HEK293 (cell line): ENCODE results near the gene CNTNAP3B.
"Not testable (repeated sequence)": the region's sequence is repeated elsewhere in the genome, so short reads cannot be mapped to it uniquely, and the experiment has no call there.

Experiments used
- KLF10 ChIP-seq: fragments of 450-650 bp; IDR thresholded peaks from 2 replicates; pipeline ENCODE4 v1.5.1; 2018; ENCODE audit warnings: missing biosample characterization, mild to moderate bottlenecking, missing genetic modification characterization
- SALL2 ChIP-seq: fragments of 450-650 bp; formaldehyde crosslinking; IDR thresholded peaks from 2 replicates; pipeline ENCODE4 v1.5.0; 2017; ENCODE audit warnings: missing biosample characterization, mild to moderate bottlenecking, missing genetic modification characterization, borderline replicate concordance
- TCF7L2 ChIP-seq: IDR thresholded peaks from 2 replicates; pipeline ENCODE4 v1.6.1; 2011; ENCODE audit warnings: low read depth, mild to moderate bottlenecking, inconsistent platforms, low read length, moderate library complexity, borderline replicate concordance
- ZBTB8A ChIP-seq: fragments of 450-650 bp; formaldehyde crosslinking; IDR thresholded peaks from 2 replicates; pipeline ENCODE4 v1.5.1; 2016; ENCODE audit warnings: missing biosample characterization, missing genetic modification characterization
- ZNF121 ChIP-seq: fragments of 450-650 bp; formaldehyde crosslinking; IDR thresholded peaks from 2 replicates; pipeline ENCODE4 v1.5.1; 2016; ENCODE audit warnings: missing biosample characterization, missing genetic modification characterization
- ZNF214 ChIP-seq: fragments of 450-650 bp; formaldehyde crosslinking; IDR thresholded peaks from 2 replicates; pipeline ENCODE4 v1.5.1; 2017; ENCODE audit warnings: missing biosample characterization, mild to moderate bottlenecking, missing genetic modification characterization, borderline replicate concordance
- ZNF391 ChIP-seq: fragments of 450-650 bp; formaldehyde crosslinking; IDR thresholded peaks from 2 replicates; pipeline ENCODE4 v1.5.1; 2016; ENCODE audit warnings: low read depth, missing biosample characterization, missing genetic modification characterization, borderline replicate concordance
- ZNF416 ChIP-seq: fragments of 450-650 bp; formaldehyde crosslinking; IDR thresholded peaks from 2 replicates; pipeline ENCODE4 v1.5.1; 2016; ENCODE audit warnings: missing biosample characterization, missing genetic modification characterization
- ZNF610 ChIP-seq: fragments of 450-650 bp; formaldehyde crosslinking; IDR thresholded peaks from 2 replicates; pipeline ENCODE4 v1.5.1; 2016; ENCODE audit warnings: missing biosample characterization, missing genetic modification characterization, borderline replicate concordance
- ZNF76 ChIP-seq: fragments of 450-650 bp; formaldehyde crosslinking; IDR thresholded peaks from 2 replicates; pipeline ENCODE4; 2016; ENCODE audit warnings: low read depth, missing biosample characterization, missing genetic modification characterization, borderline replicate concordance
- TF ChIP-seq, protein P1 (sequence below): fragments of 450-650 bp; formaldehyde crosslinking; IDR thresholded peaks from 2 replicates; pipeline ENCODE4 v1.5.1; 2016; ENCODE audit warnings: missing biosample characterization, missing genetic modification characterization
- TF ChIP-seq, protein P2 (sequence below): fragments of 450-650 bp; formaldehyde crosslinking; IDR thresholded peaks from 2 replicates; pipeline ENCODE4 v1.5.1; 2016; ENCODE audit warnings: missing biosample characterization, missing genetic modification characterization

DNA sequence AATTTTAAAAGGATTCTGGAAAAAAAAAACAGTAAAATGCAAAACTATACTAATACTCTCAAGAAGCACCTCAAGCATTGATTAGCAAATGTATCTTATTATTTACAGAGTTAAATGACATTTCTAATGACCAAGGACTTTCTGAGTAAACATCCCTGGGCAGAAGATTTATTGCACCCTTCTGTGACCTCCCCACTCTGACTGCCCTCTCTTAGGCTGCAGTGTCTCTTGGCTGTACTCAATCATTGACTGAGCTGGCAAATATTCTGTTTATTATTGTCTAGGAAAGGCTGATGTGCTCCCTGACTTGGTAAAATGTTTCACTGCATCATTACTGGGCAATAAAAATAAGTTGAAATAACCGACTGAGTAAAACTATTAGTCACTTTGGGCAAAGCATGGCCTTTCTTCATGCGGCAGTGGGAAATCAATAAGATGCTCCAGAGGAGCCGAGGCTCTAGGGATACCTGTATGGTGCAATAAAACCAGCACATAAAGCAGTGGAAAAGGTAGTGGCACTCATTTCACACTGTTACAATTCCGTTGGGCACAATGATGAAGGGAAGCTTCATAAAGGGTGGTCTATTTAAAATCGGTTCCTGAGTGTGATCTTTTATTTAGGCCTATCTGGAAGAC is 151.1 kb downstream of the CNTNAP3B start:
- TF ChIP-seq, protein P1, sequence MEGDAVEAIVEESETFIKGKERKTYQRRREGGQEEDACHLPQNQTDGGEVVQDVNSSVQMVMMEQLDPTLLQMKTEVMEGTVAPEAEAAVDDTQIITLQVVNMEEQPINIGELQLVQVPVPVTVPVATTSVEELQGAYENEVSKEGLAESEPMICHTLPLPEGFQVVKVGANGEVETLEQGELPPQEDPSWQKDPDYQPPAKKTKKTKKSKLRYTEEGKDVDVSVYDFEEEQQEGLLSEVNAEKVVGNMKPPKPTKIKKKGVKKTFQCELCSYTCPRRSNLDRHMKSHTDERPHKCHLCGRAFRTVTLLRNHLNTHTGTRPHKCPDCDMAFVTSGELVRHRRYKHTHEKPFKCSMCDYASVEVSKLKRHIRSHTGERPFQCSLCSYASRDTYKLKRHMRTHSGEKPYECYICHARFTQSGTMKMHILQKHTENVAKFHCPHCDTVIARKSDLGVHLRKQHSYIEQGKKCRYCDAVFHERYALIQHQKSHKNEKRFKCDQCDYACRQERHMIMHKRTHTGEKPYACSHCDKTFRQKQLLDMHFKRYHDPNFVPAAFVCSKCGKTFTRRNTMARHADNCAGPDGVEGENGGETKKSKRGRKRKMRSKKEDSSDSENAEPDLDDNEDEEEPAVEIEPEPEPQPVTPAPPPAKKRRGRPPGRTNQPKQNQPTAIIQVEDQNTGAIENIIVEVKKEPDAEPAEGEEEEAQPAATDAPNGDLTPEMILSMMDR (tag by site-specific recombination), result not testable (repeated sequence)
- TF ChIP-seq ZNF610; SALL2 (tag by site-specific recombination); KLF10 (tag by site-specific recombination); ZNF121 (tag by site-specific recombination); ZBTB8A (tag by site-specific recombination); ZNF76; ZNF391 (tag by site-specific recombination); TCF7L2; ZNF214 (tag by site-specific recombination); ZNF416 (tag by site-specific recombination): not testable (repeated sequence)
- TF ChIP-seq, protein P2, sequence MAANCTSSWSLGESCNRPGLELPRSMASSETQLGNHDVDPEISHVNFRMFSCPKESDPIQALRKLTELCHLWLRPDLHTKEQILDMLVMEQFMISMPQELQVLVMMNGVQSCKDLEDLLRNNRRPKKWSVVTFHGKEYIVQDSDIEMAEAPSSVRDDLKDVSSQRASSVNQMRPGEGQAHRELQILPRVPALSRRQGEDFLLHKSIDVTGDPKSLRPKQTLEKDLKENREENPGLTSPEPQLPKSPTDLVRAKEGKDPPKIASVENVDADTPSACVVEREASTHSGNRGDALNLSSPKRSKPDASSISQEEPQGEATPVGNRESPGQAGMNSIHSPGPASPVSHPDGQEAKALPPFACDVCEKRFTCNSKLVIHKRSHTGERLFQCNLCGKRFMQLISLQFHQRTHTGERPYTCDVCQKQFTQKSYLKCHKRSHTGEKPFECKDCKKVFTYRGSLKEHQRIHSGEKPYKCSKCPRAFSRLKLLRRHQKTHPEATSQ (tag by site-specific recombination), result not testable (repeated sequence)
